Neural progenitor cell (in vitro differentiated cells): ENCODE results near the gene ZNF782. TPM values are rescaled to one million over a fixed set of nuclear protein-coding genes. Genes with fewer than 3 reads are reported as not detected.

Source experiments
- DNase-seq: peaks from one replicate; pipeline ENCODE4 v3.0.0-alpha.2; 2016; ENCODE audit warnings: low spot score
- H2AFZ ChIP-seq: fragments of 200-600 bp; sonication (generic); replicated peaks from 2 replicates; pipeline ENCODE4 v1.6.1; 2016; ENCODE audit warnings: antibody characterized with exemption
- H3F3A ChIP-seq: fragments of 200-600 bp; sonication (generic); 2 replicates; pipeline ENCODE4 v1.6.1; 2016; ENCODE audit warnings: antibody characterized with exemption, low read depth
- H3K27ac ChIP-seq: fragments of 200-600 bp; sonication (generic); 2 replicates; pipeline ENCODE4 v1.5.1; 2016; ENCODE audit warnings: mild to moderate bottlenecking
- H3K27me3 ChIP-seq: fragments of 200-600 bp; sonication (generic); 2 replicates; pipeline ENCODE4 v1.6.1; 2016; ENCODE audit warnings: mild to moderate bottlenecking, moderate library complexity
- H3K36me3 ChIP-seq: fragments of 200-600 bp; sonication (generic); 2 replicates; pipeline ENCODE4 v1.5.1; 2016
- H3K4me1 ChIP-seq: fragments of 200-600 bp; sonication (generic); 2 replicates; pipeline ENCODE4 v1.6.1; 2016; ENCODE audit warnings: mixed run types
- H3K4me2 ChIP-seq: fragments of 200-600 bp; sonication (generic); 2 replicates; pipeline ENCODE4 v1.6.1; 2016
- H3K4me3 ChIP-seq: fragments of 200-600 bp; sonication (generic); 2 replicates; pipeline ENCODE4 v1.5.1; 2016
- H3K79me2 ChIP-seq: fragments of 200-600 bp; sonication (generic); 2 replicates; pipeline ENCODE4 v1.6.1; 2016; ENCODE audit warnings: low read depth
- H3K9ac ChIP-seq: fragments of 200-600 bp; sonication (generic); 2 replicates; pipeline ENCODE4 v1.6.1; 2016
- H3K9me3 ChIP-seq: fragments of 200-600 bp; sonication (generic); 2 replicates; pipeline ENCODE4 v1.5.1; 2016; ENCODE audit warnings: low read depth
- H4K20me1 ChIP-seq: fragments of 200-600 bp; sonication (generic); 2 replicates; pipeline ENCODE4 v1.6.1; 2016; ENCODE audit warnings: low read depth
- H3K27ac Mint-ChIP-seq: 3 replicates; pipeline ENCODE4 v1.8.0; 2021; ENCODE audit warnings: mixed read lengths
- H3K27me3 Mint-ChIP-seq: 2 replicates; pipeline ENCODE4 v1.8.0; 2022; ENCODE audit warnings: low read depth, mild to moderate bottlenecking, inconsistent platforms, moderate library complexity, mixed read lengths; ENCODE audit not compliant: insufficient read depth
- H3K36me3 Mint-ChIP-seq: 3 replicates; pipeline ENCODE4 v1.8.0; 2021; ENCODE audit warnings: mixed read lengths
- H3K4me1 Mint-ChIP-seq: 3 replicates; pipeline ENCODE4 v1.8.0; 2021; ENCODE audit warnings: mixed read lengths
- H3K4me3 Mint-ChIP-seq: 3 replicates; pipeline ENCODE4 v1.8.0; 2021; ENCODE audit warnings: mild to moderate bottlenecking, moderate library complexity, mixed read lengths
- H3K9me3 Mint-ChIP-seq: 3 replicates; pipeline ENCODE4 v1.8.0; 2020; ENCODE audit warnings: mixed read lengths
- CTCF ChIP-seq: fragments of 200-600 bp; sonication (generic); IDR thresholded peaks from 2 replicates; pipeline ENCODE4 v1.5.1; 2017; ENCODE audit warnings: antibody characterized with exemption, mild to moderate bottlenecking
- EZH2 ChIP-seq: fragments of 200-600 bp; sonication (generic); IDR thresholded peaks from 2 replicates; pipeline ENCODE4 v1.6.1; 2017; ENCODE audit warnings: antibody characterized with exemption, mild to moderate bottlenecking, moderate library complexity
- EZH2phosphoT487 ChIP-seq: fragments of 200-600 bp; sonication (generic); IDR thresholded peaks from 2 replicates; pipeline ENCODE4 v1.6.1; 2017; ENCODE audit warnings: antibody characterized with exemption
- total RNA-seq: library from RNA; depleted of rRNA; stranded (reverse); fragments of >200 nt; gene quantifications from 2 replicates; pipeline ENCODE4 v1.2.3, GENCODE V29; 2015; ENCODE audit warnings: low replicate concordance

The ZNF782 gene
- total RNA-seq, 1 donor from 2014 or later = 7.8 TPM

- DNase-seq = no peak
- TF ChIP-seq EZH2 = no peak
- no peak for TF ChIP-seq CTCF
- TF ChIP-seq EZH2phosphoT487 = no peak
- no peaks in the 10 kb centered on the region for H3K4me1 Mint-ChIP-seq
- no peak overlapping the region for H3K27ac Mint-ChIP-seq
- no peak overlapping the region for H3K4me3 Mint-ChIP-seq
- H3F3A ChIP-seq = no peaks in the 10 kb centered on the region
- H4K20me1 ChIP-seq = no peaks in the 10 kb centered on the region
- no peaks in the 10 kb centered on the region for H3K4me1 ChIP-seq
- H3K4me2 ChIP-seq = no peak overlapping the region
- H3K9ac ChIP-seq = no peak overlapping the region
- peaks cover 72% of the 10 kb centered on the region for H3K9me3 Mint-ChIP-seq
- H3K36me3 Mint-ChIP-seq = peaks cover 68% of the 10 kb centered on the region
- H3K36me3 ChIP-seq = peaks cover 20% of the 10 kb centered on the region
- peaks cover 44% of the 10 kb centered on the region for H3K79me2 ChIP-seq
- H3K9me3 ChIP-seq = peaks cover 15% of the 10 kb centered on the region
- no peak overlapping the region for H2AFZ ChIP-seq
- no peak overlapping the region for H3K27ac ChIP-seq
- H3K27me3 ChIP-seq = no peaks in the 10 kb centered on the region
- H3K27me3 Mint-ChIP-seq = no peaks in the 10 kb centered on the region
- no peak overlapping the region for H3K4me3 ChIP-seq
These were observed 10.3 kb downstream of the ZNF782 start for GRCh38 chr9:96844040-96844439.

- Mint-ChIP-seq H3K27ac (no peak overlapping the region), H3K9me3 (peaks cover 80% of the 10 kb centered on the region)
- H3F3A ChIP-seq = no peaks in the 10 kb centered on the region
These were observed 35.8 kb downstream of the ZNF782 start for GRCh38 chr9:96818533-96818932.

GRCh38 chr9:96817973-96818372 lies 36.3 kb downstream of the ZNF782 start:
- H3K27ac Mint-ChIP-seq = no peak overlapping the region
- Histone ChIP-seq H3K27me3 (no peaks in the 10 kb centered on the region), H3F3A (no peaks in the 10 kb centered on the region), H3K4me3 (no peak overlapping the region), H3K36me3 (peaks cover 41% of the 10 kb centered on the region), H3K9me3 (peaks cover 79% of the 10 kb centered on the region), H3K79me2 (no peaks in the 10 kb centered on the region), H4K20me1 (no peaks in the 10 kb centered on the region), H3K27ac (no peak overlapping the region), H3K4me2 (no peak overlapping the region), H3K4me1 (no peaks in the 10 kb centered on the region), H2AFZ (no peak overlapping the region), H3K9ac (no peak overlapping the region)
- peaks cover 82% of the 10 kb centered on the region for H3K9me3 Mint-ChIP-seq
- peaks cover 73% of the 10 kb centered on the region for H3K36me3 Mint-ChIP-seq
- no peak for DNase-seq
- H3K27me3 Mint-ChIP-seq = no peaks in the 10 kb centered on the region
- no peak for TF ChIP-seq EZH2phosphoT487
- TF ChIP-seq EZH2 = no peak
- TF ChIP-seq CTCF = no peak
- no peaks in the 10 kb centered on the region for H3K4me1 Mint-ChIP-seq
- H3K4me3 Mint-ChIP-seq = no peak overlapping the region

More at GRCh38 chr9:96818533-96818932, 35.8 kb downstream of the ZNF782 start:
- Histone ChIP-seq H2AFZ (no peak overlapping the region), H3K27me3 (no peaks in the 10 kb centered on the region), H3K36me3 (peaks cover 46% of the 10 kb centered on the region), H3K79me2 (no peaks in the 10 kb centered on the region), H3K4me3 (no peak overlapping the region), H3K9me3 (peaks cover 80% of the 10 kb centered on the region), H3K27ac (no peak overlapping the region), H3K4me2 (no peak overlapping the region), H3K9ac (no peak overlapping the region), H3K4me1 (no peaks in the 10 kb centered on the region), H4K20me1 (no peaks in the 10 kb centered on the region)
- H3K36me3 Mint-ChIP-seq = peaks cover 75% of the 10 kb centered on the region
- no peak for TF ChIP-seq EZH2phosphoT487
- TF ChIP-seq EZH2 = no peak
- no peak for TF ChIP-seq CTCF
- H3K4me3 Mint-ChIP-seq = no peak overlapping the region
- H3K27me3 Mint-ChIP-seq = no peaks in the 10 kb centered on the region
- no peak for DNase-seq
- H3K4me1 Mint-ChIP-seq = no peaks in the 10 kb centered on the region
